Neural progenitor cell (in vitro differentiated cells): ENCODE measurements around the gene NCF4. TPM values are rescaled to one million over a fixed set of nuclear protein-coding genes. Genes with fewer than 3 reads are reported as not detected.
A peak's percentile ranks its signal among the peaks of the same experiment; 100 is the strongest.

ENCODE experiments used
- DNase-seq: peaks from one replicate; pipeline ENCODE4 v3.0.0-alpha.2; 2016; ENCODE audit warnings: low spot score
- H2AFZ ChIP-seq: fragments of 200-600 bp; sonication (generic); replicated peaks from 2 replicates; pipeline ENCODE4 v1.6.1; 2016; ENCODE audit warnings: antibody characterized with exemption
- H3F3A ChIP-seq: fragments of 200-600 bp; sonication (generic); 2 replicates; pipeline ENCODE4 v1.6.1; 2016; ENCODE audit warnings: antibody characterized with exemption, low read depth
- H3K27ac ChIP-seq: fragments of 200-600 bp; sonication (generic); 2 replicates; pipeline ENCODE4 v1.5.1; 2016; ENCODE audit warnings: mild to moderate bottlenecking
- H3K27me3 ChIP-seq: fragments of 200-600 bp; sonication (generic); 2 replicates; pipeline ENCODE4 v1.6.1; 2016; ENCODE audit warnings: mild to moderate bottlenecking, moderate library complexity
- H3K36me3 ChIP-seq: fragments of 200-600 bp; sonication (generic); 2 replicates; pipeline ENCODE4 v1.5.1; 2016
- H3K4me1 ChIP-seq: fragments of 200-600 bp; sonication (generic); 2 replicates; pipeline ENCODE4 v1.6.1; 2016; ENCODE audit warnings: mixed run types
- H3K4me2 ChIP-seq: fragments of 200-600 bp; sonication (generic); 2 replicates; pipeline ENCODE4 v1.6.1; 2016
- H3K4me3 ChIP-seq: fragments of 200-600 bp; sonication (generic); 2 replicates; pipeline ENCODE4 v1.5.1; 2016
- H3K79me2 ChIP-seq: fragments of 200-600 bp; sonication (generic); 2 replicates; pipeline ENCODE4 v1.6.1; 2016; ENCODE audit warnings: low read depth
- H3K9ac ChIP-seq: fragments of 200-600 bp; sonication (generic); 2 replicates; pipeline ENCODE4 v1.6.1; 2016
- H3K9me3 ChIP-seq: fragments of 200-600 bp; sonication (generic); 2 replicates; pipeline ENCODE4 v1.5.1; 2016; ENCODE audit warnings: low read depth
- H4K20me1 ChIP-seq: fragments of 200-600 bp; sonication (generic); 2 replicates; pipeline ENCODE4 v1.6.1; 2016; ENCODE audit warnings: low read depth
- H3K27ac Mint-ChIP-seq: 3 replicates; pipeline ENCODE4 v1.8.0; 2021; ENCODE audit warnings: mixed read lengths
- H3K27me3 Mint-ChIP-seq: 2 replicates; pipeline ENCODE4 v1.8.0; 2022; ENCODE audit warnings: low read depth, mild to moderate bottlenecking, inconsistent platforms, moderate library complexity, mixed read lengths; ENCODE audit not compliant: insufficient read depth
- H3K36me3 Mint-ChIP-seq: 3 replicates; pipeline ENCODE4 v1.8.0; 2021; ENCODE audit warnings: mixed read lengths
- H3K4me1 Mint-ChIP-seq: 3 replicates; pipeline ENCODE4 v1.8.0; 2021; ENCODE audit warnings: mixed read lengths
- H3K4me3 Mint-ChIP-seq: 3 replicates; pipeline ENCODE4 v1.8.0; 2021; ENCODE audit warnings: mild to moderate bottlenecking, moderate library complexity, mixed read lengths
- H3K9me3 Mint-ChIP-seq: 3 replicates; pipeline ENCODE4 v1.8.0; 2020; ENCODE audit warnings: mixed read lengths
- CTCF ChIP-seq: fragments of 200-600 bp; sonication (generic); IDR thresholded peaks from 2 replicates; pipeline ENCODE4 v1.5.1; 2017; ENCODE audit warnings: antibody characterized with exemption, mild to moderate bottlenecking
- EZH2 ChIP-seq: fragments of 200-600 bp; sonication (generic); IDR thresholded peaks from 2 replicates; pipeline ENCODE4 v1.6.1; 2017; ENCODE audit warnings: antibody characterized with exemption, mild to moderate bottlenecking, moderate library complexity
- EZH2phosphoT487 ChIP-seq: fragments of 200-600 bp; sonication (generic); IDR thresholded peaks from 2 replicates; pipeline ENCODE4 v1.6.1; 2017; ENCODE audit warnings: antibody characterized with exemption
- total RNA-seq: library from RNA; depleted of rRNA; stranded (reverse); fragments of >200 nt; gene quantifications from 2 replicates; pipeline ENCODE4 v1.2.3, GENCODE V29; 2015; ENCODE audit warnings: low replicate concordance

The NCF4 gene
- total RNA-seq, 1 donor from 2014 or later, result not detected

- Histone ChIP-seq H3K79me2 (no peaks in the 10 kb centered on the region), H2AFZ (no peak overlapping the region), H3K4me3 (no peak overlapping the region), H3K27ac (no peak overlapping the region), H3K36me3 (no peaks in the 10 kb centered on the region), H3K9me3 (no peaks in the 10 kb centered on the region), H3K4me1 (no peaks in the 10 kb centered on the region), H3K27me3 (peaks cover 27% of the 10 kb centered on the region), H3K9ac (no peak overlapping the region), H3K4me2 (no peak overlapping the region), H3F3A (no peaks in the 10 kb centered on the region), H4K20me1 (no peaks in the 10 kb centered on the region)
- Mint-ChIP-seq H3K4me1 (peaks cover 17% of the 10 kb centered on the region), H3K4me3 (no peak overlapping the region), H3K27ac (no peak overlapping the region), H3K36me3 (no peaks in the 10 kb centered on the region), H3K9me3 (peaks cover 2% of the 10 kb centered on the region), H3K27me3 (peaks cover 11% of the 10 kb centered on the region)
- TF ChIP-seq EZH2phosphoT487 (no peak), CTCF (no peak), EZH2 (no peak)
- DNase-seq, result no peak
Observed at GRCh38 chr22:36852056-36852973, 8.5 kb upstream of the NCF4 start.

GRCh38 chr22:36853407-36854099 lies 7.3 kb upstream of the NCF4 start:
- Histone ChIP-seq H3K27ac (no peak overlapping the region), H3K4me2 (no peak overlapping the region), H3K36me3 (no peaks in the 10 kb centered on the region), H3K27me3 (peaks cover 39% of the 10 kb centered on the region), H3K4me1 (no peaks in the 10 kb centered on the region), H3K4me3 (no peak overlapping the region), H3K9me3 (no peaks in the 10 kb centered on the region), H4K20me1 (no peaks in the 10 kb centered on the region), H3K9ac (no peak overlapping the region), H3F3A (no peaks in the 10 kb centered on the region), H3K79me2 (no peaks in the 10 kb centered on the region), H2AFZ (peak overlapping the region; percentile 94)
- peak overlapping the region; percentile 72 for H3K27ac Mint-ChIP-seq
- H3K4me1 Mint-ChIP-seq, result peaks cover 17% of the 10 kb centered on the region
- TF ChIP-seq CTCF (peak; percentile 79), EZH2phosphoT487 (no peak), EZH2 (no peak)
- H3K9me3 Mint-ChIP-seq, result peaks cover 2% of the 10 kb centered on the region
- no peaks in the 10 kb centered on the region for H3K36me3 Mint-ChIP-seq
- DNase-seq, result peak; percentile 77
- peaks cover 13% of the 10 kb centered on the region for H3K27me3 Mint-ChIP-seq
- H3K4me3 Mint-ChIP-seq, result no peak overlapping the region

- no peaks in the 10 kb centered on the region for H3K36me3 Mint-ChIP-seq
Observed at GRCh38 chr22:36855478-36855877, 5.3 kb upstream of the NCF4 start.

More at GRCh38 chr22:36855478-36855877, 5.3 kb upstream of the NCF4 start:
- Mint-ChIP-seq H3K4me1 (peaks cover 17% of the 10 kb centered on the region), H3K27me3 (peaks cover 11% of the 10 kb centered on the region), H3K27ac (no peak overlapping the region), H3K9me3 (peaks cover 2% of the 10 kb centered on the region), H3K4me3 (no peak overlapping the region)
- no peak overlapping the region for H3K4me2 ChIP-seq
- H3K36me3 ChIP-seq, result no peaks in the 10 kb centered on the region
- H3K79me2 ChIP-seq, result no peaks in the 10 kb centered on the region
- peaks cover 38% of the 10 kb centered on the region for H3K27me3 ChIP-seq
- H3K9me3 ChIP-seq, result no peaks in the 10 kb centered on the region
- DNase-seq, result no peak
- H3K4me3 ChIP-seq, result no peak overlapping the region
- no peak overlapping the region for H2AFZ ChIP-seq
- H3K9ac ChIP-seq, result no peak overlapping the region
- H3F3A ChIP-seq, result no peaks in the 10 kb centered on the region
- TF ChIP-seq EZH2phosphoT487 (no peak), CTCF (no peak), EZH2 (no peak)
- no peaks in the 10 kb centered on the region for H4K20me1 ChIP-seq
- H3K4me1 ChIP-seq, result no peaks in the 10 kb centered on the region
- no peak overlapping the region for H3K27ac ChIP-seq
